Right atrium auricular region (tissue), 2 donors: ENCODE data around the gene KRT84. TPM values are rescaled to one million over a fixed set of nuclear protein-coding genes. Genes with fewer than 3 reads are reported as not detected.
A peak's percentile ranks its signal among the peaks of the same experiment; 100 is the strongest.

Experiments used
- DNase-seq: peaks from one replicate; pipeline ENCODE4 v3.0.0-alpha.2; 2019; ENCODE audit warnings: low spot score
- H3K27ac ChIP-seq, 2 donors: fragments of 200-600 bp; sonication (generic); 1 replicate in 1 of 2; 2 replicates in 1 of 2; pipeline ENCODE4 v1.5.1; 2016 to 2019
- H3K27me3 ChIP-seq, 2 donors: fragments of 200-600 bp; sonication (generic); one replicate each; pipeline versions ENCODE4 v1.5.1 to v1.6.0; 2017 to 2019
- H3K36me3 ChIP-seq: fragments of 200-600 bp; sonication (generic); one replicate; pipeline ENCODE4 v1.5.1; 2016
- H3K4me1 ChIP-seq, 2 donors: fragments of 200-600 bp; sonication (generic); one replicate each; pipeline versions ENCODE4 v1.5.1 to v1.6.0; 2017 to 2019
- H3K4me3 ChIP-seq, 2 donors: fragments of 200-600 bp; sonication (generic); 1 replicate in 1 of 2; 2 replicates in 1 of 2; pipeline ENCODE4 v1.5.1; 2017 to 2019; ENCODE audit warnings: mild to moderate bottlenecking in 1 of 2, moderate library complexity in 1 of 2
- H3K9me3 ChIP-seq, 2 donors: fragments of 200-600 bp; sonication (generic); one replicate each; pipeline ENCODE4 v1.5.1; 2019
- total RNA-seq, 2 donors: library from RNA; depleted of rRNA; stranded (reverse); fragments of >200 nt; gene quantifications; one replicate each; pipeline ENCODE4 v1.1.0, GENCODE V29; 2016
- TF ChIP-seq, protein P1 (sequence below), 2 donors: fragments of 200-600 bp; sonication (generic); IDR thresholded peaks; one replicate each; pipeline ENCODE4 v1.5.1; 2019; ENCODE audit warnings: antibody characterized with exemption in 2 of 2

Gene KRT84
- total RNA-seq, 2 donors from 2014 or later = 0.28 TPM; not detected in 1

DNA sequence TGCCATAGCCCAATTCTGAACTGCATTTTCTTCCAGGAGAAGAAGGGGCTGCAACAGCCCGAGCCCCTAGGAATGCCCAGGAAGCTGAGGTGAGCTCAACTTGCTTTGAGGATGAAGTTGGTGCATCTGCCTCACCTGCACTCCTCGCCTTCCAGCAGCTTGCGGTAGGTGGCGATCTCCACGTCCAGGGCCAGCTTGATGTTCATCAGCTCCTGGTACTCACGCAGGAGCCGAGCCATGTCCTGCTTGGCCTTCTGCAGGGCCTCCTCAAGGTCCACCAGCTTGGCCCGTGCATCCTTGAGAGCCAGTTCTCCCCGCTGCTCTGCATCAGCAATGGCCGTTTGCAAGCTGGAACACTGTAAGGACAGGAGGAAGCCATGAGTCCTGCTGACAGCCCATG, 42.7 kb upstream of the KRT84 start:
- TF ChIP-seq, protein P1, sequence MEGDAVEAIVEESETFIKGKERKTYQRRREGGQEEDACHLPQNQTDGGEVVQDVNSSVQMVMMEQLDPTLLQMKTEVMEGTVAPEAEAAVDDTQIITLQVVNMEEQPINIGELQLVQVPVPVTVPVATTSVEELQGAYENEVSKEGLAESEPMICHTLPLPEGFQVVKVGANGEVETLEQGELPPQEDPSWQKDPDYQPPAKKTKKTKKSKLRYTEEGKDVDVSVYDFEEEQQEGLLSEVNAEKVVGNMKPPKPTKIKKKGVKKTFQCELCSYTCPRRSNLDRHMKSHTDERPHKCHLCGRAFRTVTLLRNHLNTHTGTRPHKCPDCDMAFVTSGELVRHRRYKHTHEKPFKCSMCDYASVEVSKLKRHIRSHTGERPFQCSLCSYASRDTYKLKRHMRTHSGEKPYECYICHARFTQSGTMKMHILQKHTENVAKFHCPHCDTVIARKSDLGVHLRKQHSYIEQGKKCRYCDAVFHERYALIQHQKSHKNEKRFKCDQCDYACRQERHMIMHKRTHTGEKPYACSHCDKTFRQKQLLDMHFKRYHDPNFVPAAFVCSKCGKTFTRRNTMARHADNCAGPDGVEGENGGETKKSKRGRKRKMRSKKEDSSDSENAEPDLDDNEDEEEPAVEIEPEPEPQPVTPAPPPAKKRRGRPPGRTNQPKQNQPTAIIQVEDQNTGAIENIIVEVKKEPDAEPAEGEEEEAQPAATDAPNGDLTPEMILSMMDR (IDR thresholded peaks at IDR 0.05) = no peak
- Histone ChIP-seq H3K4me3 (no peak overlapping the region), H3K36me3 (no peaks in the 10 kb centered on the region), H3K9me3 (no peaks in the 10 kb centered on the region), H3K4me1 (no peaks in the 10 kb centered on the region), H3K27ac (no peak overlapping the region), H3K27me3 (no peaks in the 10 kb centered on the region)
- DNase-seq = no peak

DNA sequence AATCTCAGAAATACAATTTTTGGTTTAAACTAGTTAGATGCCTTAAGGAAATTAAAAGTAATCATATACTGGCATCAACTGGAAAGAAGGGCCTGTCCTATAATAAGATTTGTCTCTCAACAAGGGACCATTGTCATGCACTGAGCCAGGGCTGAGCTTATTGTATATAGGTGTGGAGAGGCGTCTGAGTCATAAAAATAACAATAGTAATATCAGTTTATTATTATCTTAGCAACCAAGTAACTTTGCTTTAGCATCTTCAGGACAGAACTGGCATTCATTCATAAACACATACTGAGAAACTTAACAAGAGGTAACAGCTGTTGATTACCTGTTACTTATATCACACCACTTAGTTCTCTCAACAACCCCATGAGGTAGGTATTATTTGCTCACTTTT, 41.6 kb upstream of the KRT84 start:
- H3K4me1 ChIP-seq = no peaks in the 10 kb centered on the region
- no peak for DNase-seq
- H3K36me3 ChIP-seq = no peaks in the 10 kb centered on the region
- H3K4me3 ChIP-seq = no peak overlapping the region
- H3K27ac ChIP-seq = no peak overlapping the region
- H3K9me3 ChIP-seq = no peaks in the 10 kb centered on the region
- H3K27me3 ChIP-seq = no peaks in the 10 kb centered on the region
- TF ChIP-seq, protein P1 (IDR thresholded peaks at IDR 0.05) = no peak

DNA sequence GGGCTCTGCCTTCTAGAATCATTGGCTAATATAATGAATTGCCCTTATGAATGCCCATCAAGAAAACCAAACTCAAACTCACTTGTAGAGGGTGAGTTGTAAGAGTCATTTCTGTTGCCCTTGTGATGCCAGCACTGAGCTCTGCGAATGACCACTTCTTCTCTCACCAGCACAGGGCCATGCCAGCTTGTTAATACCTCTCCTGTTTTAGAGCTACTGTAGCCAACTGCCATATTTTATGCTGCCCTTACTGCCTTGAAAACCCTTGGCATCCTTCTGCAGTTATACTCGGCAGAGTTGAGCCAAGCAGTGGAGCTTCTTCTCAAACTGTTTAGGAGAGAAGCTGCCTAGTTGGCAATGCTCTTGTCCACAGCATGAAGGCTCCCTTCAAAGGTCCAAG, 40.6 kb upstream of the KRT84 start:
- H3K36me3 ChIP-seq = no peaks in the 10 kb centered on the region
- H3K9me3 ChIP-seq = no peaks in the 10 kb centered on the region
- TF ChIP-seq, protein P1 (IDR thresholded peaks at IDR 0.05) = no peak
- no peaks in the 10 kb centered on the region for H3K4me1 ChIP-seq
- H3K27me3 ChIP-seq = no peaks in the 10 kb centered on the region
- DNase-seq = no peak
- H3K27ac ChIP-seq = no peak overlapping the region
- no peak overlapping the region for H3K4me3 ChIP-seq

DNA sequence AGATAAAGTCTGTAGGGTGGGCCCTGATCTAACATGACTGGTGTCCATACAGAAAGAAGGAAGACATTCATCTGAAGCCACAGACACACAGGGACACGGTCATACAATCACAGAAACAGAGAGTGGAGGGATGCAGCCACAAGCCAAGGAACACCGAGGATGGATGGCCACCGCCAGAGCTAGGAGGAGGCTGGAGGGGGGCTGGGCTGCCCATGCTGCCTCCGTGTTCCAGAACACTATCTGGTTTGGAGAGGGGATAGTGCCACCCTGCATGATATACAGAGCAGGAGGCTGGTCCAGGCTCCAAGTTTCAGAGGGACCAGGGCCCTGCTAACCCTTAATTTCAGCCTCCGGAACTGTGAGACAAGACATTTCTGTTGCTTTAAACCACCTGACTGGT, 40.0 kb upstream of the KRT84 start:
- Histone ChIP-seq H3K4me1 (no peaks in the 10 kb centered on the region), H3K9me3 (no peaks in the 10 kb centered on the region), H3K27me3 (no peaks in the 10 kb centered on the region), H3K4me3 (no peak overlapping the region), H3K36me3 (no peaks in the 10 kb centered on the region), H3K27ac (no peak overlapping the region)
- DNase-seq = no peak
- TF ChIP-seq, protein P1 (IDR thresholded peaks at IDR 0.05) = no peak

DNA sequence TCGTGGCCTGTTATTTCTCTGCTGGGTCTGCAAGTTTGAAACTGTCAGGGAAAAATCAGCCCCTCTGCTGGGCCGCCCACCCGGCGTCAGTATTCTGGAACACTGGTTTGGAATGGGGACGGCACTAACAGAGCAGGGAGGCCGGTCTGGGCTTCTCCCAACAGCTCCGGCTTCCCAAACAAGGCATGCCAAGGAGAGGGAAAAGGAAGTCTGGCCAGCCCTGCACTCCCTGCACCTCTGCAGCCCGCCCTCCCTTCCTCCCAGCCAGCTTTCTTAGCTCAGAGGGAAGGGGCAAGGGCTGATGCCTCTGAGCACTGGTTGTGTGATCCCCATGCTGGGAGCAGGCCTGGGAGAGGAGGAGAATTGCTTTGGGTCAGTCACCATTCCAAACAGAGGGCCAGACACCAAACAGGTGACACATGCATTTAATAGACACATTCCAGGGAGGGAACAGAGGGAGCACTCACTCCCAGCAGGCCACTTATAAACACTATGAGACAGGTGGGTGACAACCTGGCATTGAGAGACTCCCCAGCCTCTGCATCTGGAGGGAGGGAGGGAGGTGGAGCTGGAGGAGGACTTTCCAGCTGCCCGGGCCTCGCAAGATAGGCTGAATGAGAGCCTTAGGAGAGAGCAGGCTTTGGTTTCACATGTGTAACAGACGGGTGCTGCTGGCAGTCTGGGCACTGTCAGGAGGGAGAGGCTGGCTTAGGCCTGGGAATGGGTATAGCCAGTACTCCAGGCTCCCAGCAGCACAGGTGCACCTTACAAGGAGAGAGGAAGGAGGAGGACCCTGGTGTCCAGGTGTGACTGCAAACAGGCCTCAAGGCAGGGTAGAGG, 38.4 kb upstream of the KRT84 start:
- TF ChIP-seq, protein P1 (IDR thresholded peaks at IDR 0.05) = no peak
- H3K36me3 ChIP-seq = no peaks in the 10 kb centered on the region
- H3K27ac ChIP-seq = peak overlapping the region in 1 of 2 donors; percentile 16
- H3K4me3 ChIP-seq = no peak overlapping the region
- DNase-seq = no peak
- no peaks in the 10 kb centered on the region for H3K4me1 ChIP-seq
- no peaks in the 10 kb centered on the region for H3K9me3 ChIP-seq
- no peaks in the 10 kb centered on the region for H3K27me3 ChIP-seq

DNA sequence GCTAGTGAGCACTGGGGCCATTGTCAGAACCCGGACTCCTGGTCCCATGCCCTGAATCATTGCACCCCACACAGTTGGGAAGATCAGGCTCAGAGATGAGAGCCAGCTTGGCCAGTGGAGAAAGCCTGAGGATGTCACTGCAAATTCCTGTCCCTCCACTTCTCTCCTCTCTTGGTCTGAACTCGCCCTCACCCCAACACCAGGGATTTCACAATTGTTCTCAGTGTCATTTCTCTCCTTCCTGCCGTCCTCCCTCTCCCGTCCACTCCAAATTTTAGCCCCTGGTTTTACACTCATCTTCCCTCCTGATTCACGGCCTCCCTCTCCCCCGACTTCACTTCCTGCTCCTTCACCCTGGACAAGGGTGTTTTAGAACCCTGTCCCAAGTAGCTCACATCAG, 37.6 kb upstream of the KRT84 start:
- DNase-seq = no peak
- TF ChIP-seq, protein P1 (IDR thresholded peaks at IDR 0.05) = no peak
- no peaks in the 10 kb centered on the region for H3K36me3 ChIP-seq
- peak overlapping the region in 1 of 2 donors; percentile 16 for H3K27ac ChIP-seq
- no peaks in the 10 kb centered on the region for H3K4me1 ChIP-seq
- no peak overlapping the region for H3K4me3 ChIP-seq
- no peaks in the 10 kb centered on the region for H3K27me3 ChIP-seq
- H3K9me3 ChIP-seq = no peaks in the 10 kb centered on the region
